HG03066 (cell line): ENCODE measurements around the gene PI4K2B.
"Not testable (repeated sequence)": the region's sequence is repeated elsewhere in the genome, so short reads cannot be mapped to it uniquely, and the experiment has no call there.

ENCODE experiments used
- ATAC-seq: cut with Tn5 transposase; IDR thresholded peaks from one replicate; pipeline ENCODE4 v1.9.1; 2021; ENCODE audit warnings: low read depth; ENCODE audit not compliant: unreplicated experiment

The PI4K2B gene

GRCh38 chr4:25240754-25241210, 6.9 kb downstream of the PI4K2B start:
- ATAC-seq, result not testable (repeated sequence)

DNA sequence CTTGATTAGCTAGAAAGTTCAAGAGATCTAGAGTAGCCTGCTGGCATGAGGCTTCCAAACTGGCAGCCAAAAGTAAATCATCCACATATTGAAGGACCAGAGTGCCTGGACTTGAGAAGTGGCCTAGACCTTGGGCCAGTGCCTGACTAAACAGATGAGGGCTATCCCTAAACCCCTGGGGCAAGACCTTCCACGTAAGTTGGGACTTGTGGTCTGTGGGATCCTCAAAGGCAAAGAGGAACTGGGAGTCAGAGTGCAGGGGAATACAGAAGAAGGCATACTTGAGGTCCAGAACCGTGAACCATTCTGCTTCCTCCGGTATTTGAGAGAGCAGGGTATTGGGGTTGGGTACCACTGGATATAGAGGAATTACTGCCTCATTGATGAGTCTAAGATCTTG, 8.4 kb downstream of the PI4K2B start:
- ATAC-seq, result not testable (repeated sequence)

GRCh38 chr4:25245181-25245580, 11.3 kb downstream of the PI4K2B start:
- ATAC-seq, result no peak

GRCh38 chr4:25246680-25247611, 13.1 kb downstream of the PI4K2B start:
- no peak for ATAC-seq

GRCh38 chr4:25248875-25249274, 15.0 kb downstream of the PI4K2B start:
- not testable (repeated sequence) for ATAC-seq

DNA sequence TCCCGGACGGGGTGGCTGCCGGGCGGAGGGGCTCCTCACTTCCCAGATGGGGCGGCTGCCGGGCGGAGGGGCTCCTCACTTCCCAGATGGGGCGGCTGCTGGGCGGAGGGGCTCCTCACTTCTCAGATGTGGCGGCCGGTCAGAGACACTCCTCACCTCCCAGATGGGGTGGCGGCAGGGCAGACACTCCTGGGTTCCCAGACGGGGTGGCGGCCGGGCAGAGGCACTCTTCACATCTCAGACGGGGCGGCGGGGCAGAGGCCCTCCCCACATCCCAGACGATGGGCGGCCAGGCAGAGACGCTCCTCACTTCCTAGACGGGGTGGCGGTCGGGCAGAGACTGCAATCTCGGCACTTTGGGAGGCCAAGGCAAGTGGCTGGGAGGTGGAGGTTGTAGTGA, 15.7 kb downstream of the PI4K2B start:
- not testable (repeated sequence) for ATAC-seq

DNA sequence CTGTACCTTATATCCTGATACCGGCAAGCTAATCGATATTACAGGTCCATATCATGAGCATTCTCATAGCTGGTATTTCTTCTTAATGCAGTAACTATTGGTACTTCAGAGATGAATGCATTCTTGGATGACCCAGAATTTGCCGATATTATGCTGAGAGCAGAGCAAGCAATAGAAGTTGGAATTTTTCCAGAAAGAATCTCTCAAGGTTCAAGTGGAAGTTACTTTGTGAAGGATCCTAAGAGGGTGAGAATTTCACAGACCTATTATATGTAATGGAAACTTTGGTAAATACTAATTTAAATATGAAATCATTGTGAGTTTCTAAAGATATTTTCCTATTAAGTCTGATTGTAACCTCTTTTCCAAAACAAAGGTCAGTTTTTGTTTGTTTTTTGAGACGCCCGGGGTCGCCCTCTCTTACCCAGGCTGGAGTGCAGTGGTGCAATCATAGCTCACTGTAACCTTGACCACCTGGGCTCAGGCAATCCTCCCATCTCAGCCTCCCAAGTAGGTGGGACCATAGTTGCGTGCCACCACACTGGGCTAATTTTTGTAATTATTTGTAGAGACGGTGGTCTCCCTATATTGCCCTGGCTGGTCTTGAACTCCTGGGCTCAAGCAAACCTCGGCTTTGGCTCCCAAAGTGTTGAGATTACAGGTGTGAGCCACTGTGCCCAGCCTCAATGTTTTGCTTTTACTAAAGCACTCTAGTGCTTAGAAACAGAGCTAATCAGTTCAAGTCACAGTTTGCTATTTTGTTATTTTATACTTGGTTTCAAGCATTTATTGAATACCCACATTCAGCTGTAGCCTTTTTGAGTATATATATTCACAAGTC, 18.6 kb downstream of the PI4K2B start:
- ATAC-seq, result no peak

DNA sequence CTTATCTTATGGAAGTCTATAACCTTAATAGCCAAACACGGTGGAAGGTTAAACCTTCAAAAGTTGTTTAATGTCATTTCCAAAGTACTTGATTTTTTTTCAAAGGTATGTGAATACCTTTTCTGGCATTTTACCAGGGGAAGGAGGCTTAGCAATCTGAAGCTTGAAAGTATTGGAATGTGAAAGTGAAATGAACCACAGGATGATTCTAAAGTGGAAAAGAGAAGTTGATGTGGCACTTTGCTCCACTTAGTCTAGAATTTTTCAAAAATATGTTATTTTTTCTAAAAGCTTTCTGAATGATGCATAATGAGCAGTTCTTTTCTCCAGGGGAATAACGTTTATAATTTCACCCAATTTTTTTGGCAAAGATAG, 19.2 kb downstream of the PI4K2B start:
- ATAC-seq, result no peak

GRCh38 chr4:25253786-25254185, 20.0 kb downstream of the PI4K2B start:
- ATAC-seq, result not testable (repeated sequence)

GRCh38 chr4:25258980-25259578, 25.2 kb downstream of the PI4K2B start:
- ATAC-seq, result no peak

GRCh38 chr4:25271866-25272265, 38.0 kb downstream of the PI4K2B start:
- ATAC-seq, result no peak

DNA sequence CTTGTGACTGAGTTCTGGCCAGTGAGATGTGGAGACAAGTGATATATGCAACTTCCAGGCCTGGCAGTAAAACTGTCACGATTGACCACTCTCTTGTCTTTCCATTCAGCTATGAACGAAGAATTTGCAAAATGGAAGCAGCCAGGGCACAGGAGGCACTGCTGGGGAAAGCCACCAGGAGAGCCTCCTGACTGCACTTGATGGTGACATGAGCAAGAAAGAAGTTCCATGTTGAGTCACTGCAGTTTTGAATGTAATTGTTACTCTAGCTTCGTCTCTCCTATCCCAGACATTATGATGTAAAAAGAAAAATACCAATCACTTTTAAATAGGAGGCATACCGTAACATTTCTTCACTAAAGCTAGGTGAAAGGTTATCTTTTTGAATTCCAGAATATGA, 46.4 kb downstream of the PI4K2B start:
- ATAC-seq, result no peak

DNA sequence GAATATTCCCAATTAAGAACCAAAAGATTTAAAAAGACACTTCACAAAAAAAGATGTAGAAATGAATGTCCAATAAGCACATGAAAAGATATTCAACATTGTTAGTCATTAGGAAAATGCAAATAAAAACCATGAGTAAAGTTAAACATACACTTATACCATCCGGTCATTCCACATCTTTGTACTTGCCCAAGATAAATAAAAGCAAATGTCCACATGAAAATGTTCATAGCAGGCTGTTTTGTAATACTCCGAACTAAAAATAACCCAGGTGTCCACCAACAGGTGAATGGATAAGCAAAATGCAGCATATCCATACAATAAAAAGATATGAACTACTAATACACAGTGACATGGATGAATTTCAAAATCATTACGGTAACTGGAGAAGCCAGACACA, 50.1 kb downstream of the PI4K2B start:
- no peak for ATAC-seq

DNA sequence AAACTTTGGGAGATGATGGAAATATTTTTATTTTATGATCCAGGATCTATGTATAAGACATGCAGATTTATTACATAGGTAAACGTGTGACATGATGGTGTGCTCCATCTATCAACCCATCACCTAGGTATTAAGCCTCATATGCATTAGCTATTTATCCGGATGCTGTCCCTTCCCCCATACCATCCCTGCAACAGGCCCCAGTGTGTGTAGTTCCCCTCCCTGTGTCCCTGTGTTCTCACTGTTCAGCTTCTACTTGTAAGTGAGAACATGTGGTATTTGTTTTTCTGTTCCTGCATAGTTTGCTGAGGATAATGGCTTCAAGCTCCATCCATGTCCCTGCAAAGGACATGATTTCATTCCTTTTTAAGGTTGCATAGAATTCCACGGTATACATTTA, 50.6 kb downstream of the PI4K2B start:
- no peak for ATAC-seq

DNA sequence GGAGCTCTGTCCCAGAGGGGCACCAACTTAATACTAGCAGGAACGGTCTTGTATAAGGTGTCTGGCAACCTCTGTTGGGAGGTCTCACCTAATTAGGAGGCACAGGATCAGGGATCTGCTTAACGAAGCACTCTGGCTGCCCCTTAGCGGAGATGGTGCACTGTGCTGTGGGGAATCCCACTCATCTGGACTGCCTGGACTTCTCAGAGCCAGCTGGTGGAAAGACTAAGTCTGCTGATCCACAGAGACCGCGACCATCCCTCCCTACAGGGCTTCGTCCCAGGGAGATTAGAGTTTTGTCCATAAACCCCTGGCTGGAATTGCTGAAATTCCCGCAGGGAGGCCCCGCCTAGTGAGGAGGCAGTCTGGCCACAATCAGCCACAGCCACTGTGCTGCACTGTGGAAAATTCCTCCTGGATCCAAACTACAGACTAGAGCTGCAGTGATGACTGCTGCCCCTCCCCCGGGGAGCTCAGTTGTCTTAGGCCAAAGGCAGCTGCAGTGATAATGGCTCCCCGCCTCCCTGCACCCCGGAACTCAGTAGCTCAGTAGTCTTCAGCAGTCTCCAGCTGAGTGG, 56.7 kb downstream of the PI4K2B start:
- ATAC-seq, result no peak

GRCh38 chr4:25291158-25291733, 57.4 kb downstream of the PI4K2B start:
- ATAC-seq, result no peak

GRCh38 chr4:25297528-25298242, 63.9 kb downstream of the PI4K2B start:
- no peak for ATAC-seq

DNA sequence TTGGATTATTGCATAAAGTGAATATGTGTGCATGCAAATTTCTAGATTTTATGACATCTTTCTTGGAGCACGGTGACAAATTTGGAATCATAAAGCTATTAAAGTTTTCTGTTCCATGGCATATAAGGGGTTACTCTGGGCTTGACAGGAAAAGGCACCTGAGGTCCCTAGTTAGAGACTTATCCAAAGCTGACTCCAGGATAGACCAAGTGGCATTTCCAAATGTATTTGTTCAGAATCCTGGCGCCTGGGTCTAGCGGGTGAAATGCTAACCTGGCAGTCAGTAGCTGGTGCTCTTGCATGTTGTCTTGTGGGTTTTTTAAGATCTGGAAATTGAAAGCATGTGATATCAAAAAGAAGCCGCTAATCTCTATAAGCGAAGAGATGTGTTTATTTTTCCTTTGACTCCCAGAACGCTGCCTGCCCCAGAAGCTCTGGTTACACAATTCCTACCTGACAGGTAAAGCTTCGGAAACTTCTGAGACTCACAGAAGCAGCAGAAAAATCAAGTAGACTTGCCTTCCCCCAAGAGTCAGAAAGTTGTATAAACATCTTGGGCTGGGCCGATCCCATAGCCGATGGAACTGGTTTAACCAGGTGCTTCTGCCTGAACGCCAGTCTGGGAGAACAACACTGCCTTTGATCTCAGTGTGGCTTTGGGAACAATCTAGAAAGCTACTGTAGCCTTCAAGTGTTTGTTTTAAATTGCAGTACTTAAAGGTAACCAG, 65.8 kb downstream of the PI4K2B start:
- no peak for ATAC-seq

- ATAC-seq, result no peak
Observed at GRCh38 chr4:25301471-25301870, 67.6 kb downstream of the PI4K2B start.
